Adrenal gland (tissue), 12 donors: Measurements from ENCODE around the gene PCDHB12. TPM values are rescaled to one million over a fixed set of nuclear protein-coding genes. Genes with fewer than 3 reads are reported as not detected.
"Not testable (repeated sequence)": the region's sequence is repeated elsewhere in the genome, so short reads cannot be mapped to it uniquely, and the experiment has no call there.

Source experiments
- DNase-seq, 7 donors: peaks; one replicate each; pipeline ENCODE4 v3.0.0-alpha.2; 2019 to 2020
- H3K27ac ChIP-seq, 5 donors: fragments of 200-600 bp; sonication (generic) in 4 of 5; 1 replicate in 3 of 5; 2 replicates in 2 of 5; pipeline versions ENCODE4 v1.5.1 to v1.8.0; 2016 to 2020; ENCODE audit warnings: mild to moderate bottlenecking in 1 of 5
- H3K27me3 ChIP-seq: fragments of 200-600 bp; 2 replicates; pipeline ENCODE4 v1.8.0; 2021
- H3K36me3 ChIP-seq, 2 donors: fragments of 200-600 bp; replicated peaks in 1 of 2; 1 replicate in 1 of 2; 2 replicates in 1 of 2; pipeline versions ENCODE4 v1.5.1 to v1.8.0; 2018 to 2022
- H3K4me1 ChIP-seq, 2 donors: fragments of 200-600 bp; replicated peaks in 1 of 2; 1 replicate in 1 of 2; 2 replicates in 1 of 2; pipeline versions ENCODE4 v1.5.1 to v1.8.0; 2018 to 2021
- H3K4me3 ChIP-seq, 4 donors: fragments of 200-600 bp; sonication (generic) in 3 of 4; one replicate each; pipeline ENCODE4 v1.5.1; 2016 to 2018
- H3K9me3 ChIP-seq, 3 donors: fragments of 200-600 bp; sonication (generic) in 1 of 3; replicated peaks in 1 of 3; 1 replicate in 2 of 3; 2 replicates in 1 of 3; pipeline versions ENCODE4 v1.5.1 to v1.8.0; 2016 to 2021
- POLR2A ChIP-seq, 2 donors: fragments of 450-650 bp; IDR thresholded peaks; one replicate each; pipeline ENCODE4 v1.6.1; 2017; ENCODE audit warnings: antibody characterized with exemption in 2 of 2, mild to moderate bottlenecking in 2 of 2, moderate library complexity in 1 of 2
- WGBS, 4 donors: extraction: QIAGEN DNeasy Blood & Tissue Kit in 2 of 4; methylation state at CpG; one replicate each; pipeline versions ENCODE4 v1.1.5 to v1.1.7; 2013 to 2017; 5-methylcytosine and 5-hydroxymethylcytosine counted together
- intact Hi-C, 2 donors: fragments of 100-400 bp; cut with DNase I; formaldehyde crosslinking; loops; one replicate each; pipeline versions ENCODE4 v1.14.1 to v1.15.0; 2022 to 2023
- polyA plus RNA-seq, 3 donors: library from polyadenylated mRNA; stranded (reverse); fragments of 200-250 nt in 2 of 3; fragments of 350-450 nt in 1 of 3; fragmentation: Illumina TruSeq in 1 of 3; extraction: RNeasy Lipid Tissue Mini Kit (QIAGEN cat#74804) in 1 of 3; gene quantifications; one replicate each; pipeline ENCODE4 v1.2.3, GENCODE V29; 2013 to 2014
- total RNA-seq, 9 donors: library from RNA; depleted of rRNA in 4 of 9; stranded (reverse); fragments of >200 nt in 4 of 9; fragments of 120-200 nt in 1 of 9; fragmentation: NEBNext Ultra II Directional in 1 of 9; extraction: Animal tissue kit (Norgen Biotek cat#: 25700) in 1 of 9; gene quantifications; one replicate each; pipeline versions ENCODE4 v1.1.0 to v1.2.4, GENCODE V29; 2013 to 2023
- TF ChIP-seq, protein P1 (sequence below), 6 experiments: fragments of 450-650 bp in 4 of 6; fragments of 200-600 bp in 2 of 6; sonication (generic) in 1 of 6; IDR thresholded peaks; 1 replicate in 5 of 6; 2 replicates in 1 of 6; pipeline versions ENCODE4 v1.5.1 to v1.8.0; 2016 to 2021; ENCODE audit warnings: antibody characterized with exemption in 6 of 6, mild to moderate bottlenecking in 2 of 6, moderate library complexity in 1 of 6
- donor health status: healthy with polysubstance abuse.
- donor health status: Bipolar disorder and iron deficiency.
- donor health status: DM: yes; HTN: yes; CAD: no.
- donor health status: DM: no; HTN: no; CAD: no.
- donor health status: DM: no; HTN: no; CAD: no.
- donor health status: DM: yes; HTN: yes; CAD: no.

Gene PCDHB12
- total and polyA plus RNA-seq, 12 donors: 0.40 to 3.4 (median 1.3) TPM

DNA sequence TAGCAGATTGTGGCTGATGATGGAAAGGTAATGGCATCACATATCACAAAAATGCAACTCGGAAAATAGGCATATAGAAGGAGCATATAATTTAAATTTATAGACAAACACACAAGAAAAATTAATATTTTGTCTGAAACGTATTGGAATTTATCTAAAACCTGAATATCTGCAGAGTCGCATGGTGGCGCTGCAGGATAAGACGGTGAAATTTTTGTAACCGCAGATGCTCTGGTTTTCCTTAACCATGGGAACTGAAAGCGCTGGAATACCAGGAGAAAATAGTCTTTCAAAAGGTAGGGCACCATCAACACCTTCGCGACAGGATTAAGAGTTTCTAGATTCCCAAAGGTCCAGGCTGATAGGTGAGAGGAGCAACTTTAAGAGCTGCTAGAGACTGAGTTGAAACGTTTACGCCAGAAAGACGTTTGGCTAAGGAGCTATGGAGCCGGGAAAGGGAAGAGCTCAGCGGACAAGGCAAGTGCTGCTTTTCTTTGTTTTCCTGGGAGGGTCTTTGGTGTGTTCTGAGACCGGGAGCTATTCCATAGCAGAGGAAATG lies 25.7 kb downstream of the PCDHB12 start:
- WGBS, 4 donors: 4 to 6% (median 6%) methylated on average over 15 of the region's 15 CpGs
- peaks cover 0 to 52% (median 5%) of the 10 kb centered on the region in 3 donors for H3K9me3 ChIP-seq
- intact Hi-C loops: no loop called here
- H3K4me3 ChIP-seq: peak overlapping the region in 1 of 4 donors; percentile 20
- no peaks in the 10 kb centered on the region for H3K36me3 ChIP-seq
- no peaks in the 10 kb centered on the region for H3K4me1 ChIP-seq
- H3K27ac ChIP-seq: no peak overlapping the region
- no peaks in the 10 kb centered on the region for H3K27me3 ChIP-seq
- no peak for DNase-seq
- no peak for TF ChIP-seq POLR2A (IDR thresholded peaks at IDR 0.05)
- TF ChIP-seq, protein P1, sequence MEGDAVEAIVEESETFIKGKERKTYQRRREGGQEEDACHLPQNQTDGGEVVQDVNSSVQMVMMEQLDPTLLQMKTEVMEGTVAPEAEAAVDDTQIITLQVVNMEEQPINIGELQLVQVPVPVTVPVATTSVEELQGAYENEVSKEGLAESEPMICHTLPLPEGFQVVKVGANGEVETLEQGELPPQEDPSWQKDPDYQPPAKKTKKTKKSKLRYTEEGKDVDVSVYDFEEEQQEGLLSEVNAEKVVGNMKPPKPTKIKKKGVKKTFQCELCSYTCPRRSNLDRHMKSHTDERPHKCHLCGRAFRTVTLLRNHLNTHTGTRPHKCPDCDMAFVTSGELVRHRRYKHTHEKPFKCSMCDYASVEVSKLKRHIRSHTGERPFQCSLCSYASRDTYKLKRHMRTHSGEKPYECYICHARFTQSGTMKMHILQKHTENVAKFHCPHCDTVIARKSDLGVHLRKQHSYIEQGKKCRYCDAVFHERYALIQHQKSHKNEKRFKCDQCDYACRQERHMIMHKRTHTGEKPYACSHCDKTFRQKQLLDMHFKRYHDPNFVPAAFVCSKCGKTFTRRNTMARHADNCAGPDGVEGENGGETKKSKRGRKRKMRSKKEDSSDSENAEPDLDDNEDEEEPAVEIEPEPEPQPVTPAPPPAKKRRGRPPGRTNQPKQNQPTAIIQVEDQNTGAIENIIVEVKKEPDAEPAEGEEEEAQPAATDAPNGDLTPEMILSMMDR (IDR thresholded peaks at IDR 0.05): peak in 2 of 6 experiments; percentile 22 to 28

DNA sequence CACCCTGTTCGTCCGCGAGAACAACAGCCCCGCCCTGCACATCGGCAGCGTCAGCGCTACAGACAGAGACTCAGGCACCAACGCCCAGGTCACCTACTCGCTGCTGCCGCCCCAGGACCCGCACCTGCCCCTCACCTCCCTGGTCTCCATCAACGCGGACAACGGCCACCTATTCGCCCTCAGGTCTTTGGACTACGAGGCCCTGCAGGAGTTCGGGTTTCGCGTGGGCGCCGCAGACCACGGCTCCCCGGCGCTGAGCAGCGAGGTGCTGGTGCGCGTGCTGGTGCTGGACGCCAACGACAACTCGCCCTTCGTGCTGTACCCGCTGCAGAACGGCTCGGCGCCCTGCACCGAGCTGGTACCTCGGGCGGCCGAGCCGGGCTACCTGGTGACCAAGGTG lies 27.4 kb downstream of the PCDHB12 start:
- H3K4me3 ChIP-seq, DNase-seq, intact Hi-C loops, H3K4me1 ChIP-seq, H3K36me3 ChIP-seq, H3K27ac ChIP-seq, H3K27me3 ChIP-seq: not testable (repeated sequence)
- 20 to 24% (median 21%) methylated on average over 13 to 40 of the region's 40 CpGs; no CpG with 5 or more reads in 1 of the 4 donors for WGBS, 4 donors
- H3K9me3 ChIP-seq: peaks cover 0 to 54% (median 5%) of the 10 kb centered on the region in 3 donors

DNA sequence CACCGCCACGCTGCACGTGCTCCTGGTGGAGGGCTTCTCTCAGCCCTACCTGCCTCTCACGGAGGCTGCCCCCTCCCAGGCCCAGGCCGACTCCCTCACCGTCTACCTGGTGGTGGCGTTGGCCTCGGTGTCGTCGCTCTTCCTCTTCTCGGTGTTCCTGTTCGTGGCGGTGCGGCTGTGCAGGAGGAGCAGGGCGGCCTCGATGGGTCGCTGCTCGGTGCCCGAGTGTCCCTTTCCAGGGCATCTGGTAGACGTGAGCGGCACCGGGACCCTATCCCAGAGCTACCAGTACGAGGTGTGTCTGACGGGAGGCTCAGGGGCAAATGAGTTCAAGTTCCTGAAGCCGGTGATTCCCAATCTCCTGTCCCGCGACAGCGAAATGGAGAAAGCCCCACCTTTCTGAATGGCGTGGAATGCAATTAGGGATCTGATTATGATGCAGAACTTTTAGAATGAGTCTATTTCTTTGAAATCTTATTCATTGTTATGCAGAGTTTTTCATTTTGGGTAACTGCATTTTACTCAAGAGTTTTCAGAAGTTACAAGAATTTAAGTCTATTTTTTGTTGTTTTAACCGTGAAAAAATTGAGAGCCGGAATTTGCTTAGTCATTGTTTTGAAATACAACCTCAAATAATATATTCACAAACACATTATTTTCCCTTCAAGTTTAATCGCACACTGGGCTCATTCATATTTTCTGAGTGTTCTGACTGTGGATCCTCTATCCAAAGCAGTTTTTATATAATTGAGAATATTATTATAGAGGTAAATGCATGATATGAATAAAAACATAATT lies 28.2 kb downstream of the PCDHB12 start:
- intact Hi-C loops: no loop called here
- 13 to 25% (median 18%) methylated on average over 21 to 32 of the region's 32 CpGs for WGBS, 4 donors
- Histone ChIP-seq H3K4me1 (no peaks in the 10 kb centered on the region), H3K9me3 (peaks cover 0 to 60% (median 5%) of the 10 kb centered on the region in 3 donors), H3K27ac (no peak overlapping the region), H3K36me3 (no peaks in the 10 kb centered on the region), H3K4me3 (no peak overlapping the region), H3K27me3 (no peaks in the 10 kb centered on the region)
- no peak for TF ChIP-seq POLR2A (IDR thresholded peaks at IDR 0.05)
- TF ChIP-seq, protein P1 (IDR thresholded peaks at IDR 0.05): no peak
- no peak for DNase-seq

DNA sequence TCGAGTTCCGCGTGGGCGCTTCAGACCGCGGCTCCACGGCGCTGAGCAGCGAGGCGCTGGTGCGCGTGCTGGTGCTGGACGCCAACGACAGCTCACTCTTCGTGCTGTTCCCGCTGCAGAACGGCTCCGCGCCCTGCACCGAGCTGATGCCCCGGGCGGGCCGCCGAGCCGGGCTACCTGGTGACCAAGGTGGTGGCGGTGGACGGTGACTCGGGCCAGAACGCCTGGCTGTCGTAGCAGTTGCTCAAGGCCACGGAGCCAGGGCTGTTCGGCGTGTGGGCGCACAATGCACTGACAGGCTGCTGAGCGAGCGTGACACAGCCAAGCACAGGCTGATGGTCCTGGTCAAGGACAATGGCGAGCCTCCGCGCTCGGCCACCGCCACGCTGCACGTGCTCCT lies 33.0 kb downstream of the PCDHB12 start:
- H3K4me1 ChIP-seq: no peaks in the 10 kb centered on the region
- intact Hi-C loops: no loop called here
- H3K9me3 ChIP-seq: peaks cover 0 to 48% (median 10%) of the 10 kb centered on the region in 3 donors
- no peaks in the 10 kb centered on the region for H3K36me3 ChIP-seq
- 18 to 26% (median 21%) methylated on average over 12 to 43 of the region's 43 CpGs for WGBS, 4 donors
- H3K27ac ChIP-seq: no peak overlapping the region
- DNase-seq: no peak
- TF ChIP-seq, protein P1 (IDR thresholded peaks at IDR 0.05): no peak
- no peak for TF ChIP-seq POLR2A (IDR thresholded peaks at IDR 0.05)
- no peaks in the 10 kb centered on the region for H3K27me3 ChIP-seq
- H3K4me3 ChIP-seq: no peak overlapping the region
